ENCODE measurements around the gene FAAH2. TPM values are rescaled to one million over a fixed set of nuclear protein-coding genes. Genes with fewer than 3 reads are reported as not detected.

The FAAH2 gene
- total RNA-seq, 4 donors from 2014 or later = 15.8 to 27.3 (median 21.5) TPM

GRCh38 chrX:57528670-57529255 lies 242.3 kb downstream of the FAAH2 start:
- H3K27ac ChIP-seq = no peak overlapping the region
- TF ChIP-seq POLR2A (IDR thresholded peaks at IDR 0.05) (no peak), POLR2AphosphoS5 (IDR thresholded peaks at IDR 0.05) (no peak), EP300 (IDR thresholded peaks at IDR 0.05) (no peak), CTCF (IDR thresholded peaks at IDR 0.05) (no peak)
- H3K4me1 ChIP-seq = no peaks in the 10 kb centered on the region
- DNase-seq (ENCODE audit: low spot score in 2 of 2) = no peak
- no peaks in the 10 kb centered on the region for H3K36me3 ChIP-seq
- WGBS = 40% methylated on average over 1 of the region's 1 CpG
- no peaks in the 10 kb centered on the region for H3K27me3 ChIP-seq
- no peaks in the 10 kb centered on the region for H3K9me3 ChIP-seq
- H3K4me3 ChIP-seq = no peak overlapping the region

Other genes with a start within 250 kb of the FAAH2 start
- 10 to 100 TPM in 1 of 4 donors, 1 to 10 TPM in 3; 6.1 to 10.3 (median 8.3) TPM for gene SPIN2B, start 165.2 kb upstream of the FAAH2 start, total RNA-seq
- 1 to 10 TPM in 1 of 4 donors, under 1 TPM in 3; 0.21 to 1.4 (median 0.37) TPM for gene SPIN2A, start 149.3 kb upstream of the FAAH2 start, total RNA-seq